Upper lobe of left lung (tissue), 6 donors: Measurements from ENCODE around the gene CAND2. TPM values are rescaled to one million over a fixed set of nuclear protein-coding genes. Genes with fewer than 3 reads are reported as not detected.

ENCODE experiments used
- ATAC-seq, 2 donors: fragments of 200-7000 bp; cut with Tn5 transposase; one replicate each; pipeline ENCODE4 v1.9.1; 2022; ENCODE audit warnings: mild to moderate bottlenecking in 2 of 2, moderate library complexity in 2 of 2; ENCODE audit not compliant: low FRiP score in 2 of 2
- DNase-seq, 2 donors: peaks; one replicate each; pipeline ENCODE4 v3.0.0-alpha.2; 2019 to 2020
- H3K27ac ChIP-seq, 4 donors: fragments of 200-600 bp; sonication (generic); one replicate each; pipeline ENCODE4 v1.5.1; 2016 to 2019
- H3K27me3 ChIP-seq, 4 donors: fragments of 200-600 bp; sonication (generic); one replicate each; pipeline ENCODE4 v1.5.1; 2017 to 2019
- H3K36me3 ChIP-seq, 4 donors: fragments of 200-600 bp; sonication (generic); one replicate each; pipeline ENCODE4 v1.5.1; 2016 to 2019
- H3K4me1 ChIP-seq, 4 donors: fragments of 200-600 bp; sonication (generic); one replicate each; pipeline ENCODE4 v1.5.1; 2018 to 2019
- H3K4me3 ChIP-seq, 4 donors: fragments of 200-600 bp; sonication (generic); one replicate each; pipeline ENCODE4 v1.5.1; 2017 to 2019; ENCODE audit warnings: mild to moderate bottlenecking in 2 of 4, moderate library complexity in 1 of 4
- H3K9me3 ChIP-seq, 4 donors: fragments of 200-600 bp; sonication (generic); one replicate each; pipeline ENCODE4 v1.5.1; 2018 to 2019
- CTCF ChIP-seq, 6 experiments: fragments of 450-650 bp in 4 of 6; fragments of 200-600 bp in 2 of 6; sonication (generic) in 2 of 6; IDR thresholded peaks; one replicate each; pipeline ENCODE4 v1.5.1; 2016 to 2019; ENCODE audit warnings: antibody characterized with exemption in 6 of 6
- EP300 ChIP-seq, 4 donors: sonication (generic); formaldehyde crosslinking; IDR thresholded peaks; one replicate each; pipeline ENCODE4 v1.5.1; 2017; ENCODE audit warnings: antibody characterized with exemption in 4 of 4, control low read depth in 2 of 4
- POLR2A ChIP-seq, 4 donors: fragments of 450-650 bp; IDR thresholded peaks; one replicate each; pipeline ENCODE4 v1.5.1; 2016 to 2017; ENCODE audit warnings: antibody characterized with exemption in 4 of 4, mild to moderate bottlenecking in 2 of 4
- POLR2AphosphoS5 ChIP-seq, 2 donors: sonication (generic); formaldehyde crosslinking; IDR thresholded peaks; one replicate each; pipeline ENCODE4 v1.5.1; 2017; ENCODE audit warnings: antibody characterized with exemption in 2 of 2
- WGBS, 2 donors: methylation state at CpG; one replicate each; pipeline ENCODE4 v1.1.5; 2017 to 2018; 5-methylcytosine and 5-hydroxymethylcytosine counted together
- total RNA-seq, 6 donors: library from RNA; depleted of rRNA in 4 of 6; stranded (reverse); fragments of >200 nt in 4 of 6; gene quantifications; one replicate each; pipeline versions ENCODE4 v1.1.0 to v1.2.1, GENCODE V29; 2016 to 2021
- donor health status: DM: no; HTN: no; CAD: no; lungs with moderate emphysema.
- donor health status: DM: no; HTN: yes; CAD: no; lungs with severe emphysema.

Gene CAND2
- total RNA-seq, 6 donors from 2014 or later, result 2.3 to 7.3 (median 5.0) TPM

- no peak for ATAC-seq
These were observed 6.9 kb downstream of the CAND2 start for GRCh38 chr3:12803371-12803770.

GRCh38 chr3:12807066-12807465, 10.6 kb downstream of the CAND2 start:
- no peak for ATAC-seq
- Histone ChIP-seq H3K27ac (peak overlapping the region in 1 of 4 donors; percentile 46), H3K36me3 (peaks cover 0 to 17% (median 1%) of the 10 kb centered on the region in 4 donors), H3K9me3 (no peaks in the 10 kb centered on the region), H3K4me3 (no peak overlapping the region), H3K27me3 (no peaks in the 10 kb centered on the region), H3K4me1 (peaks cover 6 to 16% (median 8%) of the 10 kb centered on the region in 4 donors)
- TF ChIP-seq CTCF (IDR thresholded peaks at IDR 0.05) (no peak), POLR2A (IDR thresholded peaks at IDR 0.05) (no peak), EP300 (IDR thresholded peaks at IDR 0.05) (no peak)
- DNase-seq, result no peak
- 88 to 99% methylated on average over 8 to 9 of the region's 9 CpGs for WGBS, 2 donors

More at GRCh38 chr3:12803371-12803770, 6.9 kb downstream of the CAND2 start:
- no peak for TF ChIP-seq POLR2AphosphoS5 (IDR thresholded peaks at IDR 0.05)
- TF ChIP-seq POLR2A (IDR thresholded peaks at IDR 0.05), result no peak
- Histone ChIP-seq H3K9me3 (no peaks in the 10 kb centered on the region), H3K36me3 (peaks cover 0 to 17% (median 1%) of the 10 kb centered on the region in 4 donors), H3K27me3 (no peaks in the 10 kb centered on the region), H3K4me1 (no peaks in the 10 kb centered on the region), H3K4me3 (no peak overlapping the region), H3K27ac (no peak overlapping the region)
- WGBS, 2 donors, result 92% methylated on average over 12 of the region's 12 CpGs
- no peak for DNase-seq

- Histone ChIP-seq H3K36me3 (peaks cover 0 to 17% (median 1%) of the 10 kb centered on the region in 4 donors), H3K27ac (peak overlapping the region in 3 of 4 donors; percentile 30 to 42 (median 38)), H3K27me3 (no peaks in the 10 kb centered on the region), H3K9me3 (no peaks in the 10 kb centered on the region), H3K4me1 (peaks cover 6 to 16% (median 8%) of the 10 kb centered on the region in 4 donors), H3K4me3 (no peak overlapping the region)
- TF ChIP-seq POLR2AphosphoS5 (IDR thresholded peaks at IDR 0.05) (no peak), EP300 (IDR thresholded peaks at IDR 0.05) (no peak), POLR2A (IDR thresholded peaks at IDR 0.05) (no peak), CTCF (IDR thresholded peaks at IDR 0.05) (no peak)
- ATAC-seq, result no peak
- WGBS, 2 donors, result 73 to 86% methylated on average over 4 to 7 of the region's 7 CpGs
- DNase-seq, result no peak
These were observed 11.3 kb downstream of the CAND2 start for GRCh38 chr3:12807601-12808359.

GRCh38 chr3:12808587-12808986, 12.1 kb downstream of the CAND2 start:
- ATAC-seq (no peak), DNase-seq (no peak)
- Histone ChIP-seq H3K4me3 (no peak overlapping the region), H3K27me3 (no peaks in the 10 kb centered on the region), H3K36me3 (peaks cover 0 to 15% (median 0%) of the 10 kb centered on the region in 4 donors), H3K4me1 (peaks cover 6 to 16% (median 8%) of the 10 kb centered on the region in 4 donors), H3K27ac (peak overlapping the region in 1 of 4 donors; percentile 42), H3K9me3 (no peaks in the 10 kb centered on the region)
- 69 to 88% methylated on average over 2 of the region's 2 CpGs for WGBS, 2 donors
- TF ChIP-seq POLR2AphosphoS5 (IDR thresholded peaks at IDR 0.05) (no peak), POLR2A (IDR thresholded peaks at IDR 0.05) (no peak), CTCF (IDR thresholded peaks at IDR 0.05) (no peak), EP300 (IDR thresholded peaks at IDR 0.05) (no peak)

- H3K36me3 ChIP-seq, result peaks cover 0 to 12% (median 2%) of the 10 kb centered on the region in 4 donors
- no peaks in the 10 kb centered on the region for H3K27me3 ChIP-seq
- H3K27ac ChIP-seq, result peak overlapping the region in 1 of 4 donors; percentile 71
- no peaks in the 10 kb centered on the region for H3K9me3 ChIP-seq
- H3K4me1 ChIP-seq, result peaks cover 6 to 16% (median 8%) of the 10 kb centered on the region in 4 donors
- no peak for TF ChIP-seq EP300 (IDR thresholded peaks at IDR 0.05)
- TF ChIP-seq CTCF (IDR thresholded peaks at IDR 0.05), result no peak
- TF ChIP-seq POLR2A (IDR thresholded peaks at IDR 0.05), result no peak
- TF ChIP-seq POLR2AphosphoS5 (IDR thresholded peaks at IDR 0.05), result no peak
- WGBS, 2 donors, result 91% methylated on average over 3 of the region's 3 CpGs
- DNase-seq (no peak), ATAC-seq (no peak)
- no peak overlapping the region for H3K4me3 ChIP-seq
These were observed 12.5 kb downstream of the CAND2 start for GRCh38 chr3:12809001-12809400.
